Type B pancreatic cell (in vitro differentiated cells): ENCODE data around the gene PRKG1. TPM values are rescaled to one million over a fixed set of nuclear protein-coding genes. Genes with fewer than 3 reads are reported as not detected.

Experiments
- DNase-seq: peaks from one replicate; pipeline ENCODE4 v3.0.0; 2021; ENCODE audit warnings: mixed read lengths; ENCODE audit not compliant: unreplicated experiment; ENCODE audit errors: extremely low spot score
- H3K27ac Mint-ChIP-seq: 2 replicates; pipeline ENCODE4 v1.8.0; 2021; ENCODE audit warnings: mild to moderate bottlenecking, mixed read lengths
- H3K27me3 Mint-ChIP-seq: 2 replicates; pipeline ENCODE4 v1.8.0; 2021; ENCODE audit warnings: mixed read lengths
- H3K36me3 Mint-ChIP-seq: 2 replicates; pipeline ENCODE4 v1.8.0; 2021; ENCODE audit warnings: mixed read lengths
- H3K4me1 Mint-ChIP-seq: one replicate; pipeline ENCODE4 v1.8.0; 2021; ENCODE audit warnings: mixed read lengths; ENCODE audit not compliant: unreplicated experiment
- H3K4me3 Mint-ChIP-seq: 2 replicates; pipeline ENCODE4 v1.8.0; 2021; ENCODE audit warnings: mild to moderate bottlenecking, mixed read lengths
- H3K9me3 Mint-ChIP-seq: 2 replicates; pipeline ENCODE4 v1.8.0; 2021; ENCODE audit warnings: mixed read lengths
- total RNA-seq: library from RNA; stranded (reverse); gene quantifications from 2 replicates; pipeline ENCODE4 v1.2.1, GENCODE V29; 2021; ENCODE audit warnings: low replicate concordance
- TF ChIP-seq, protein P1 (sequence below): fragments of 200-600 bp; sonication (generic); conservative IDR thresholded peaks from 2 replicates; pipeline ENCODE4 v1.5.0; 2021; ENCODE audit warnings: antibody characterized with exemption, mild to moderate bottlenecking

Gene PRKG1
- total RNA-seq, 1 donor from 2014 or later: 12.3 TPM

DNA sequence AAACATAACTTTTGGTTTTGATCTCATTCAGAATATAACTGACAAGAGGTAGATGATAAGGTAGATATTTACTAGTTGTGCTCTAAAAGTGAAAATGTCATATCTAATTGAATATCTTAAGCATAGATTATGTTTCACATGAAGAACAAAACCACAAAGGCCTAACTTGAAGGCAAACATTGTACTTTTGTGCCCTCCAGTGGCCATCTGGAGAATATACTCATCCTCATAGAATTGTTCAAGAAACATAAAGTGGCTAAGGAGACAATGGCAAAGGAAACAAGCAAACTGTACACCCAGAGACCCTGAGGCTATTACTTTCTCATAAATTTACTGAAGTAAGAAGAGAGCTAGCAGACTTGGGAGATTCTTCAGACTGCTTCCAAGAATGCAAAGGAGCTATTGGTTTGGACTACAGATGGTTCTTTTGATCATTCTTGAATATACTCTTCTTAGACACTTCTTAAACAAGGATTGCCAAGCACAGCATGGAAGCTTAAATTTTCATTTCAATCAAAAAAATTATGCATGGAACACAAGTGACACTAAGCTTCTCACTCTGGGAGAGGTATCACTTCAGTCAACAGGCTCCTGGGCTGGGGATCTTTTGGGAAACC is 1141.6 kb downstream of the PRKG1 start:
- no peak for DNase-seq
- H3K4me1 Mint-ChIP-seq: peaks cover 22% of the 10 kb centered on the region

GRCh38 chr10:52216852-52217251 is 1142.6 kb downstream of the PRKG1 start:
- H3K27me3 Mint-ChIP-seq: no peaks in the 10 kb centered on the region
- H3K36me3 Mint-ChIP-seq: no peaks in the 10 kb centered on the region
- no peak overlapping the region for H3K27ac Mint-ChIP-seq
- H3K4me3 Mint-ChIP-seq: no peak overlapping the region
- H3K9me3 Mint-ChIP-seq: no peaks in the 10 kb centered on the region
- H3K4me1 Mint-ChIP-seq: peaks cover 22% of the 10 kb centered on the region
- TF ChIP-seq, protein P1, sequence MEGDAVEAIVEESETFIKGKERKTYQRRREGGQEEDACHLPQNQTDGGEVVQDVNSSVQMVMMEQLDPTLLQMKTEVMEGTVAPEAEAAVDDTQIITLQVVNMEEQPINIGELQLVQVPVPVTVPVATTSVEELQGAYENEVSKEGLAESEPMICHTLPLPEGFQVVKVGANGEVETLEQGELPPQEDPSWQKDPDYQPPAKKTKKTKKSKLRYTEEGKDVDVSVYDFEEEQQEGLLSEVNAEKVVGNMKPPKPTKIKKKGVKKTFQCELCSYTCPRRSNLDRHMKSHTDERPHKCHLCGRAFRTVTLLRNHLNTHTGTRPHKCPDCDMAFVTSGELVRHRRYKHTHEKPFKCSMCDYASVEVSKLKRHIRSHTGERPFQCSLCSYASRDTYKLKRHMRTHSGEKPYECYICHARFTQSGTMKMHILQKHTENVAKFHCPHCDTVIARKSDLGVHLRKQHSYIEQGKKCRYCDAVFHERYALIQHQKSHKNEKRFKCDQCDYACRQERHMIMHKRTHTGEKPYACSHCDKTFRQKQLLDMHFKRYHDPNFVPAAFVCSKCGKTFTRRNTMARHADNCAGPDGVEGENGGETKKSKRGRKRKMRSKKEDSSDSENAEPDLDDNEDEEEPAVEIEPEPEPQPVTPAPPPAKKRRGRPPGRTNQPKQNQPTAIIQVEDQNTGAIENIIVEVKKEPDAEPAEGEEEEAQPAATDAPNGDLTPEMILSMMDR: no peak
- DNase-seq: no peak

More for the DNA sequence above, 1141.6 kb downstream of the PRKG1 start:
- TF ChIP-seq, protein P1: peak; percentile 90
- H3K27ac Mint-ChIP-seq: peak overlapping the region; percentile 15
- H3K27me3 Mint-ChIP-seq: no peaks in the 10 kb centered on the region
- no peak overlapping the region for H3K4me3 Mint-ChIP-seq
- no peaks in the 10 kb centered on the region for H3K9me3 Mint-ChIP-seq
- H3K36me3 Mint-ChIP-seq: no peaks in the 10 kb centered on the region

- Mint-ChIP-seq H3K9me3 (no peaks in the 10 kb centered on the region), H3K36me3 (no peaks in the 10 kb centered on the region), H3K4me3 (no peak overlapping the region), H3K27me3 (no peaks in the 10 kb centered on the region), H3K27ac (no peak overlapping the region), H3K4me1 (peaks cover 22% of the 10 kb centered on the region)
- TF ChIP-seq, protein P1: no peak
- DNase-seq: no peak
These were observed 1143.2 kb downstream of the PRKG1 start for GRCh38 chr10:52217531-52217930.

GRCh38 chr10:52220947-52221346 is 1146.7 kb downstream of the PRKG1 start:
- DNase-seq: no peak
- Mint-ChIP-seq H3K27me3 (no peaks in the 10 kb centered on the region), H3K4me1 (peaks cover 12% of the 10 kb centered on the region), H3K9me3 (no peaks in the 10 kb centered on the region), H3K4me3 (no peak overlapping the region), H3K27ac (no peak overlapping the region), H3K36me3 (no peaks in the 10 kb centered on the region)
- TF ChIP-seq, protein P1: no peak

DNA sequence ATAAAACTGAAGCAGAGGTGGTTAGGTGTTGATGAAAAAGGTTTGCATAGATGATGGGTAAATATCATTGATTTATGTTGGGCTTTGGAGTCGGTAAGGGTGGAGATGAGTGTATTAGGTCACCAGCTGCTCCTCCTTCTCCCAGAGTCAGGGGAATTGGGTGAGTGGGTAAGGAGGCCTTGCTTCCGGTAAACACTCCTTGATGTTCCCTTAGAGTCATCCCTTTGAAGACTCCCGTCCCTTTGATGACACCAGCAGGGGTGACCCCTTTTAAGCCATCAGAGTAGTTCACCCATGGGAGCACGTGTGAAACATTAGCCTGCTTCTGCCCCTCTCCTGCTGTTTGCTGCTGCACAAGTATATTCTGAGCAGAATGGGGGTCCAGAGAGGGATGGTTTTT is 1147.6 kb downstream of the PRKG1 start:
- no peaks in the 10 kb centered on the region for H3K27me3 Mint-ChIP-seq
- no peaks in the 10 kb centered on the region for H3K9me3 Mint-ChIP-seq
- TF ChIP-seq, protein P1: no peak
- H3K27ac Mint-ChIP-seq: no peak overlapping the region
- no peak overlapping the region for H3K4me3 Mint-ChIP-seq
- H3K36me3 Mint-ChIP-seq: no peaks in the 10 kb centered on the region
- DNase-seq: no peak
- peaks cover 2% of the 10 kb centered on the region for H3K4me1 Mint-ChIP-seq
